GM12878 (cell line): ENCODE measurements around the gene CLEC16A. TPM values are rescaled to one million over a fixed set of nuclear protein-coding genes. Genes with fewer than 3 reads are reported as not detected.
A peak's percentile ranks its signal among the peaks of the same experiment; 100 is the strongest.

Experiments used
- ATAC-seq: fragments of 200-7000 bp; cut with Tn5 transposase; 3 replicates; pipeline ENCODE4 v1.9.1; 2020; ENCODE audit warnings: mild to moderate bottlenecking, moderate library complexity
- BruUV-seq: library from RNA; stranded (reverse); fragments of 400-500 nt; replicated peaks from 2 replicates; lab custom pipeline; 2021; lab: Mats Ljungman, UMichigan
- CTCF ChIA-PET: fragments of 300-600 bp; sonication (Branson Sonifier 250); formaldehyde crosslinking; extraction: SDS; loops from one replicate; lab custom pipeline; 2021; ENCODE audit warnings: inconsistent platforms; lab: Yijun Ruan, JAX
- POLR2A ChIA-PET: fragments of 350-600 bp; formaldehyde crosslinking; extraction: SDS; loops from one replicate; lab custom pipeline; 2021; ENCODE audit warnings: inconsistent platforms; lab: Charles Lee
- RAD21 ChIA-PET: fragments of 300-600 bp; sonication (Branson Sonifier 250); formaldehyde crosslinking; loops from one replicate; lab custom pipeline; 2023; ENCODE audit warnings: antibody characterized with exemption; ENCODE audit not compliant: unreplicated experiment; lab: Charles Lee
- SMC1A ChIA-PET: fragments of 300-600 bp; sonication (Branson Sonifier 250); formaldehyde crosslinking; loops from one replicate; lab custom pipeline; 2023; ENCODE audit not compliant: unreplicated experiment, uncharacterized antibody; lab: Charles Lee
- DNase-seq: peaks from one replicate; pipeline ENCODE4 v3.0.0-alpha.2; 2011; ENCODE audit warnings: low read depth, low spot score
- FAIRE-seq: peaks from 3 replicates; lab custom pipeline; 2011; peaks lifted over from hg19 to GRCh38; lab: Jason Lieb, UNC
- H2AFZ ChIP-seq: 2 replicates; pipeline ENCODE4 v1.6.0; 2011; ENCODE audit warnings: low read depth, low read length, control low read depth; ENCODE audit not compliant: control insufficient read depth
- H3K27ac ChIP-seq: 2 replicates; pipeline ENCODE4 v1.5.1; 2011; ENCODE audit warnings: control low read depth; ENCODE audit not compliant: control insufficient read depth, insufficient read depth
- H3K27me3 ChIP-seq, 2 experiments: replicated peaks in 1 of 2; 2 replicates each; pipeline versions ENCODE4 v1.6.0 to v1.6.1; 2011; ENCODE audit warnings: low read length in 1 of 2; ENCODE audit not compliant: control insufficient read depth in 2 of 2, insufficient read depth in 2 of 2
- H3K36me3 ChIP-seq, 2 experiments: 2 replicates each; pipeline ENCODE4 v1.5.1; 2011; ENCODE audit warnings: low read length in 1 of 2; ENCODE audit not compliant: control insufficient read depth in 2 of 2, insufficient read depth in 2 of 2
- H3K4me1 ChIP-seq: 2 replicates; pipeline ENCODE4 v1.6.1; 2011; ENCODE audit warnings: mild to moderate bottlenecking, low read length, moderate library complexity, mixed read lengths; ENCODE audit not compliant: control insufficient read depth, insufficient read depth
- H3K4me2 ChIP-seq: 2 replicates; pipeline ENCODE4 v1.6.0; 2011; ENCODE audit warnings: control low read depth; ENCODE audit not compliant: control insufficient read depth, insufficient read depth
- H3K4me3 ChIP-seq: fragments of 200-600 bp; sonication (generic); 2 replicates; pipeline ENCODE4 v1.5.1; 2016
- H3K79me2 ChIP-seq: 2 replicates; pipeline ENCODE4 v1.6.0; 2011; ENCODE audit warnings: low read length; ENCODE audit not compliant: control insufficient read depth, insufficient read depth
- H3K9ac ChIP-seq: 2 replicates; pipeline ENCODE4 v1.8.0; 2011; ENCODE audit warnings: low read length, control low read depth, mixed read lengths; ENCODE audit not compliant: control insufficient read depth, insufficient read depth
- H3K9me3 ChIP-seq: replicated peaks from 3 replicates; pipeline ENCODE4 v1.5.1; 2011; ENCODE audit warnings: mild to moderate bottlenecking, low read length; ENCODE audit not compliant: control insufficient read depth, insufficient read depth
- H4K20me1 ChIP-seq: 2 replicates; pipeline ENCODE4 v1.6.0; 2011; ENCODE audit not compliant: control insufficient read depth, insufficient read depth
- IRF5 ChIP-seq: fragments of 450-650 bp; IDR thresholded peaks from 2 replicates; pipeline ENCODE4 v1.6.1; 2017; ENCODE audit warnings: borderline replicate concordance
- JUNB ChIP-seq: IDR thresholded peaks from 2 replicates; pipeline ENCODE4 v1.6.1; 2016; ENCODE audit warnings: antibody characterized with exemption, mild to moderate bottlenecking
- KLF5 ChIP-seq: fragments of 450-650 bp; IDR thresholded peaks from 2 replicates; pipeline ENCODE4 v1.6.1; 2014; ENCODE audit warnings: mild to moderate bottlenecking; ENCODE audit not compliant: partially characterized antibody
- PAX5 ChIP-seq: IDR thresholded peaks from 2 replicates; pipeline ENCODE4 v1.6.1; 2011; ENCODE audit warnings: low read depth, low read length, borderline replicate concordance
- YY1 ChIP-seq: IDR thresholded peaks from 2 replicates; pipeline ENCODE4 v1.6.1; 2011; ENCODE audit warnings: low read depth, mild to moderate bottlenecking, low read length
- ZBTB33 ChIP-seq: fragments of 450-650 bp; IDR thresholded peaks from 2 replicates; pipeline ENCODE4 v1.6.1; 2017; ENCODE audit warnings: mild to moderate bottlenecking
- ZBTB4 ChIP-seq: fragments of 450-650 bp; formaldehyde crosslinking; IDR thresholded peaks from 2 replicates; pipeline ENCODE4 v1.4.0; 2022; ENCODE audit warnings: mild to moderate bottlenecking, moderate library complexity
- ZSCAN29 ChIP-seq: fragments of 450-650 bp; IDR thresholded peaks from 2 replicates; pipeline ENCODE4 v1.6.1; 2017; ENCODE audit warnings: mild to moderate bottlenecking, moderate library complexity
- WGBS: methylation state at CpG from one replicate; pipeline ENCODE4 v1.1.6; 2016; ENCODE audit warnings: low lambda C conversion rate; ENCODE audit not compliant: insufficient replicate concordance, insufficient coverage; ENCODE audit errors: missing lambda C conversion rate; 5-methylcytosine and 5-hydroxymethylcytosine counted together
- in situ Hi-C: fragments of 300-500 bp; cut with MboI; formaldehyde crosslinking; loops from 9 replicates; pipeline ENCODE4 v1.14.3; 2018; ENCODE audit warnings: mixed read lengths
- intact Hi-C: fragments of 100-400 bp; cut with micrococcal nuclease; formaldehyde crosslinking; loops from one replicate; pipeline ENCODE4 v1.14.2; 2022; ENCODE audit not compliant: unreplicated experiment
- polyA plus RNA-seq, 11 experiments: library from polyadenylated mRNA; depleted of rRNA in 4 of 11; unstranded in 6 of 11; stranded (reverse) in 5 of 11; fragments of >200 nt; fragmentation: Nextera tagmentation in 4 of 11; fragmentation: Illumina TruSeq in 1 of 11; extraction: Ambion mirVana in 4 of 11; extraction: Trizol in 1 of 11; gene quantifications; 1 replicate in 1 of 11; 2 replicates in 10 of 11; pipeline versions ENCODE4 v1.2.1 to v1.2.3, GENCODE V29; 2011 to 2016; ENCODE audit warnings: inconsistent platforms in 2 of 11, missing spikeins in 2 of 11, low read depth in 1 of 11
- total RNA-seq, 4 experiments: library from RNA; depleted of rRNA in 3 of 4; stranded (reverse); fragments of >200 nt in 3 of 4; fragmentation: Illumina TruSeq in 1 of 4; extraction: Trizol in 1 of 4; gene quantifications; 2 replicates each; pipeline versions ENCODE4 v1.2.1 to v1.2.3, GENCODE V29; 2013 to 2021

CLEC16A gene
- total and polyA plus RNA-seq, 10 of the 15 experiments (the other 5 are each of a cell fraction or from before 2014, with no cell fraction given), result 1.5 to 28.8 (median 19.2) TPM

GRCh38 chr16:11210260-11210659, 265.9 kb downstream of the CLEC16A start:
- H3K36me3 ChIP-seq, result no peaks in the 10 kb centered on the region
- no peak for TF ChIP-seq JUNB
- no peak for TF ChIP-seq PAX5
- 0 out of 2 replicates have a peak, but pooled peaks have one; percentile 12 for TF ChIP-seq ZBTB33
- TF ChIP-seq IRF5, result no peak
- no peak for TF ChIP-seq KLF5
- TF ChIP-seq ZBTB4 (CRISPR knock-in tag), result no peak
- TF ChIP-seq YY1, result peak; percentile 68; the same call in 1 of the 2 replicates
- TF ChIP-seq ZSCAN29, result no peak
- TF ChIP-seq, all 136 proteins: peak for 2
- peaks cover 53% of the 10 kb centered on the region for H3K4me1 ChIP-seq
- no peaks in the 10 kb centered on the region for H4K20me1 ChIP-seq
- H2AFZ ChIP-seq, result no peak overlapping the region
- 74% methylated on average over 11 of the region's 11 CpGs for WGBS
- no peak overlapping the region for H3K27ac ChIP-seq
- BruUV-seq, result no TSS peak
- ChIA-PET SMC1A (interaction anchor here (1.0 to 3.3 kb wide), 8 partner anchors 9 to 245 kb away, joined by 3 to 34 read pairs (median 4); partner anchors contain the start of gene SOCS1), CTCF (interaction anchor here (1.2 kb wide), 1 partner anchor 10 kb away, joined by 3 read pairs; no protein-coding TSS in a partner anchor), RAD21 (interaction anchor here (0.7 to 2.5 kb wide), 4 partner anchors 7 to 45 kb away, joined by 3 to 20 read pairs (median 6); no protein-coding TSS in a partner anchor), POLR2A (interaction anchor here (0.8 to 1.8 kb wide), 4 partner anchors 8 to 28 kb away, joined by 3 to 5 read pairs (median 4); no protein-coding TSS in a partner anchor)
- DNase-seq (no peak), ATAC-seq (no peak), FAIRE-seq (no peak)
- peaks cover 9% of the 10 kb centered on the region; the same call in 2 of the 3 replicates for H3K9me3 ChIP-seq
- intact Hi-C loops (no loop called here), in situ Hi-C loops (no loop called here)
- H3K27me3 ChIP-seq, result no peaks in the 10 kb centered on the region
- H3K9ac ChIP-seq, result no peak overlapping the region
- H3K4me3 ChIP-seq, result no peak overlapping the region
- no peak overlapping the region for H3K4me2 ChIP-seq
- H3K79me2 ChIP-seq, result no peaks in the 10 kb centered on the region
